Mammary epithelial cell (primary cell): Measurements from ENCODE around the gene HOXC5.

Source experiments
- EZH2 ChIP-seq: IDR thresholded peaks from 2 replicates; pipeline ENCODE4 v1.6.1; 2012; ENCODE audit warnings: low read length, inconsistent platforms, borderline replicate concordance
- TF ChIP-seq, protein P1 (sequence below), 2 donors: IDR thresholded peaks in 1 of 2; conservative IDR thresholded peaks in 1 of 2; 2 replicates each; pipeline ENCODE4 v1.5.1; 2011 to 2012; ENCODE audit warnings: inconsistent platforms in 2 of 2, low read length in 2 of 2, mild to moderate bottlenecking in 2 of 2, control low read depth in 1 of 2, low read depth in 1 of 2; ENCODE audit not compliant: insufficient read depth in 1 of 2; ENCODE audit errors: extremely low read depth in 1 of 2

DNA sequence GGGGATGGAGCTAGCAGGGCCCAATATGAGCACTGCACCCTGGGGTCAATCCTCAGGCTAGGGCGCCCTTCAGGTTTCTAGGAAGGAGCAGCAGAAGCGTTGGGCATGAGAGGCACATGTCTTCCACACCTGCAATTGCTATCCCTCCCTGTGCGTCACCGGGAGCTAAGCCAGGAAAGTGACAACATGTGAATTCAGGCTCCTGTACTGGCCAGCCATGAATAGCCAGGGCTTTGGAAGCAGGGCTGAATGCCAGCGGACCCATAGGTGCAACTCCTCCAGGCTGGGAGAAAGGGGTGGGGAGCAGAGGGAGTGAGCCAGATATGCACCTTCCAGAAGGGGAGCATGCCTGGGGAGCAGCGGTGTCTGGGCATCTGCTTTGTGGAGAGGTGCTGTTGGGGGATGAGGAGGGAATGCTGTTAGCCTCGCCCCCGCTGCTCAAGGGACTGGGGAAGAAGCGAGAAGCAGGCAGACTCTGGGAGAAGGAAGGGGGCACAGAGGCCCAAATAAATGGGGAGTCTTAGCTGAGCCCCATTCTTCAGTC, 6.1 kb downstream of the HOXC5 start:
- TF ChIP-seq, protein P1, sequence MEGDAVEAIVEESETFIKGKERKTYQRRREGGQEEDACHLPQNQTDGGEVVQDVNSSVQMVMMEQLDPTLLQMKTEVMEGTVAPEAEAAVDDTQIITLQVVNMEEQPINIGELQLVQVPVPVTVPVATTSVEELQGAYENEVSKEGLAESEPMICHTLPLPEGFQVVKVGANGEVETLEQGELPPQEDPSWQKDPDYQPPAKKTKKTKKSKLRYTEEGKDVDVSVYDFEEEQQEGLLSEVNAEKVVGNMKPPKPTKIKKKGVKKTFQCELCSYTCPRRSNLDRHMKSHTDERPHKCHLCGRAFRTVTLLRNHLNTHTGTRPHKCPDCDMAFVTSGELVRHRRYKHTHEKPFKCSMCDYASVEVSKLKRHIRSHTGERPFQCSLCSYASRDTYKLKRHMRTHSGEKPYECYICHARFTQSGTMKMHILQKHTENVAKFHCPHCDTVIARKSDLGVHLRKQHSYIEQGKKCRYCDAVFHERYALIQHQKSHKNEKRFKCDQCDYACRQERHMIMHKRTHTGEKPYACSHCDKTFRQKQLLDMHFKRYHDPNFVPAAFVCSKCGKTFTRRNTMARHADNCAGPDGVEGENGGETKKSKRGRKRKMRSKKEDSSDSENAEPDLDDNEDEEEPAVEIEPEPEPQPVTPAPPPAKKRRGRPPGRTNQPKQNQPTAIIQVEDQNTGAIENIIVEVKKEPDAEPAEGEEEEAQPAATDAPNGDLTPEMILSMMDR (conservative IDR thresholded peaks at IDR 0.05 in 1 of 2, IDR thresholded peaks at IDR 0.05 in 1 of 2; ENCODE audit: extremely low read depth in 1 of 2, insufficient read depth in 1 of 2, low read depth in 1 of 2, low read length in 2 of 2), result no peak
- no peak for TF ChIP-seq EZH2
